NCI-H460 (cell line): Measurements from ENCODE around the gene TPX2. TPM values are rescaled to one million over a fixed set of nuclear protein-coding genes. Genes with fewer than 3 reads are reported as not detected.

Source experiments
- DNase-seq: peaks from one replicate; pipeline ENCODE4 v3.0.0-alpha.2; 2016; ENCODE audit warnings: low read depth; ENCODE audit errors: extremely low read depth
- total RNA-seq: library from RNA; depleted of rRNA; stranded (reverse); fragments of >200 nt; shearing (Covaris generic); gene quantifications from 2 replicates; pipeline ENCODE4 v1.2.3, GENCODE V29; 2014

The TPX2 gene
- total RNA-seq, 1 experiment from 2014 or later = 105 TPM

DNA sequence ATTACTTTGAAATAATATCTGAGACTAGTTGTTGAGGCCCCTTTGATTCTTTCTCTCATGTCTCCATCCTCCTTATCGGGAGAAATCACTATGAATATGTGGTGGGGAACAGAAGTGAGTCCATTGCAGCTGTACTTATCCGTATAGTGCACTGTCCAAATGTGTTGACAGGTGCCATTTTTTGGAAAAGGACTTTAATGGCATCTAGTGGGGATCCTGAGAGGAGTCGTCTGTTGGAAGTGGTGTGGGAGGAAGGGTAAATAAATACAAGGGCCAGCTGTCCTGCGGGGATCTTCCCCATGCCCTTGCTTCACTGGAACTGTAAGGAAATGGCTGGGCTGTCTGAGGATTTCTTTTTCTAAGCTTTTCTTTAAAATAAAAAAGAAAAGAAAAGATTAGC, 19.4 kb downstream of the TPX2 start:
- DNase-seq = no peak

- no peak for DNase-seq
Observed at GRCh38 chr20:31758991-31759390, 19.9 kb downstream of the TPX2 start.

DNA sequence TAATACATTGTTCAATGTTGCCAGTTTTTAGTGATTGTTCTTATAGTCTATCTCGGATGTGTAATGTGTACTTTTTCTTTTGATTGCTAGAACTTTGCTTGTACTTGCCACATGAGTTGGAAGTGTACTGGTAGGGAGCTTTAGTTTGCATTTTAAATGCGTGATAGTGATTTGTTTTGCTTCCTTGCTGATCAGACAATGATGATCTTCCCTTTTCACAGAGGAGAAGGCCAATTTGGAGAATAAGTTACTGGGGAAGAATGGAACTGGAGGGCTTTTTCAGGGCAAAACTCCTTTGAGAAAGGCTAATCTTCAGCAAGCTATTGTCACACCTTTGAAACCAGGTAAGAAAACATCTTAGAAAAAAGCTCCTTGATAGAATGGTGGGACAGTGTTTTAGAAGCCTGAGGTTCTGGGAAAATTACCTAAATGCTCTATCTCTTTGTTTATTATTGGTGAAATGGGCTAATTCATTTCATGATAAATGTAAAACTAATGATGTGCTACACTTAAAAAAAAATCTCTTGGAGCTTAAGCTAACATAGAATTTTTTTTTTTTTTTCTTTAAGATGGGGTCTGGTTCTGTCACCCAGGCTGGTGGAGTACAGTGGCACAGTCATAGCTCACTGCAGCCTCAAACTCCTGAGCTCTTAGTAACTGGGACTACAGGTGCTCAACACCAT, 20.9 kb downstream of the TPX2 start:
- no peak for DNase-seq

DNA sequence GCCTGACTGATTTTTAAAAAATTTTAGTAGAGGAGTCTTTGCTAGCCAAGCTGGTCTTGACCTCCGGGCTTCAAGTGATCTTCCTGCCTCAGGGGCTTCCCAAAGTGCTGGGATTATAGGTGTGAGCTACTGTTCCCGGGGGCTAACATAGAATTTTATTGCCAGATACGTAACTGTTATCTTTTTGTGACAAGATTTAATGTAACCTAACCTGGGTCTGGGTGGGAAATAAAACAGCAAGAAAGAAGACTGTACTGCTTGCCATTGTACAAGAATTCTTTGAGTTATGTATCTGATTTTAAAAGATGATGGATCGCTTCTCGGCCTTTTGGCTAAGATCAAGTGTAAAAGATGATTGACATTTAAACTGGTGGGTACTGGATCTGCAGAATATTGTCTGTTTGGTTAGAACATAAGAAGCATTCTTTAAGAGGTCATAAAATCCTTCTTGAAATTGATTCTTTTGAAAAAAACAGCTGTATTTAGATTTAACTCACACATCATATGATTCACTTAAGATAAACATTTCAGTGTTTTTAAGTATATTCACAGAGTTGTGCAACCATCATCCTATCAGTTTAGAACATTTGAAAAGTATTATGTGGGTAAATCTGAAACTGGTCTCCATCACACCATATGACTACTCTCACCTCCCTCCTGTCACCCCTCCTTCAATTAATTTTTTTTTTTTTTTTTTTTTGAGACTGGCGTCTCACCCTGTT, 21.6 kb downstream of the TPX2 start:
- DNase-seq = no peak

DNA sequence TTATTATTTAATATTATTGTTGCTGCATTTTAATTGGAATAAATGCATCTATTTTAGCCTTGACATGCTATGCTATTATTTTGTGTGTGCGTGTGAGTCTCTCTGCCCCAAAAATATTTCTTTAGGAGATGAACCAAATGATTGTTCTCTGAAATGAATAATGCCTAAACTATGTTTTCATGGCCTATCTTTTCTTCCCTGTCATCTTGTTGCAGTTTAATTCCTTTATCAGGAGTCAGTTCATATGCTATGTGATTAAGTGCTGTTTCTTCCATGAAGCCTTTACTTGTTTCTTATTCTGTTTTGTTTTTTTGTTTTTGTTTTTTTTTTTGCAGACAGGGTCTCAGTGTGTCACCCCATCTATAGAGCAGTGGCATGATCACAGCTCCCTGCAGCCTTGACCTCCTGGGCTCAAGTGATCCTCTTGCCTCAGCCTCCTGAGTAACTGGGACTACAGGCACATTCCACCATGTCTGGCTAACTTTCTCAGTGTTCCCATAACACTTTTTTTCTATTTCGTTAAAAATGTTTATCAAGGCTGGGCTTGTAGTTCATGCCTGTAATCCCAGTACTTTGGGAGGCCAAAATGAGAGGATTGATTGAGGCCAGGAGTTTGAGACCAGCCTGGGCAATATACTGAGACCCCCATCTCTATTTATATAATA, 25.7 kb downstream of the TPX2 start:
- DNase-seq = no peak

DNA sequence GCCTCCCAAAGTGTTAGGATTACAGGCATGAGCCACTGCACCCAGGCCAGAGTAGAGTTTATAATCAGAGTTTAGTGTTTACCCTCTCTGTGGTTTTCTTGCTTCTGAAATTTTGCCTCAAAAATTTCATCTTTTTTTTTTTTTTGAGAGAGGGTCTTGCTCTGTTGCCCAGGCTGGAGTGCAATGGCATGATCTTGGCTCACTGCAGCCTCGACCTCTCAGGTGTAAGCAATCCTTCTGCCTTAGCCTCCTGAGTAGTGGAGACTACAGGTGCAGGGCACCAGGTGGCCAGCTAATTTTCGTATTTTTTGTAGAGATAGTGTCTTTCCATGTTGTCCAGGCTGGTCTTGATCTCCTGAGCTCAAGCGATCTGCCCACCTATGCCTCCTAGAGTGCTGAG, 28.7 kb downstream of the TPX2 start:
- no peak for DNase-seq

- no peak for DNase-seq
Observed at GRCh38 chr20:31769681-31770080, 30.6 kb downstream of the TPX2 start.

DNA sequence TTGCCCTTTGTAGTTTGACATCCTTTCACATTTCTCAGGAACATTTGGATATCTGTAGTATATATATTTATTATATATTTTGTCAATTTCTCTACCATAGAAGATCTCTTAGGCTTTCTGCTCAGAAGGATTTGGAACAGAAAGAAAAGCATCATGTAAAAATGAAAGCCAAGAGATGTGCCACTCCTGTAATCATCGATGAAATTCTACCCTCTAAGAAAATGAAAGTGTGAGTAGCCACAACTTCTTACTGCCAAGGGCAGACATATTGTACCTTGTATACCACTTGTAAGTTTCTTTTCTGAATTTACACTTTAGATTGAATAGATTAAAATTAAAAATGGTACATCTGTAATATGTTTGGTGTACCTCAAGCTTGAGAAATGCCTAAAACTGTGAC, 31.2 kb downstream of the TPX2 start:
- DNase-seq = no peak

DNA sequence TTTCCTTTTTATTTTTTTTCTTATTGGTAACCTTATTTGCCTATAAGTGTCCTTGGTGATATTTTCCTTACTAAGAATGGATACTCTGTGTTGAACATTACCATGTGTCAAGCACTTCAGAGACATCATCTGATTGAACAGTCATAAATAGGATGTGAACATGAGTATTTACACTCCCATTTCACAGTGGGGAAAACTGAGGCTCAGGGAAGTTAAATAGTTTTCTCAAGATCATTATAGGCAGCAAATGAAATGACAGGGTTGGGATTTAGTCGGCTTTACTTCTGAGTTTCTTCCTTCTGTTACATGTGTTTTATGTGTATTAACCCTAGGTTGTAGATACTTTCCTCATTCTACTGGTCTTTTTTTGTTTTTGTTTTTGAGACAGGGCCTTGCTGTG, 35.3 kb downstream of the TPX2 start:
- no peak for DNase-seq

DNA sequence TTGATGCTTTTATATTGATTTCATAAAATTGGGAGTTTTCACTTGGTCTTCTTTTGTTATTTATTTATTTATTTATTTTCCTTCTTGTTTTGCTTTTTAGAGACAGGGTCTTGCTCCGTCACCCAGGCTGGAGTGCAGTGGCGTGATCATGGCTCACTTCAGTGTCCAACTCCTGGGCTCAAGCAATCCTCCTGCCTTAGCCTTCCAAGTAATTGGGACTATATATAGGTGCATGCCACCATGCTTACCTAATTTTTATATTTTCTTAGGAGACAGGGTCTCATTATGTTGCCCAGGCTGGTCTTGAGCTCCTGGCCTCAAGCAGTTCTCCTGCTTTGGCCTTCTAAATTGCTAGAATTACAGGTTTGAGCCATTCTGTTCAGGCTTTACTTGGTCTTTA, 41.7 kb downstream of the TPX2 start:
- no peak for DNase-seq

DNA sequence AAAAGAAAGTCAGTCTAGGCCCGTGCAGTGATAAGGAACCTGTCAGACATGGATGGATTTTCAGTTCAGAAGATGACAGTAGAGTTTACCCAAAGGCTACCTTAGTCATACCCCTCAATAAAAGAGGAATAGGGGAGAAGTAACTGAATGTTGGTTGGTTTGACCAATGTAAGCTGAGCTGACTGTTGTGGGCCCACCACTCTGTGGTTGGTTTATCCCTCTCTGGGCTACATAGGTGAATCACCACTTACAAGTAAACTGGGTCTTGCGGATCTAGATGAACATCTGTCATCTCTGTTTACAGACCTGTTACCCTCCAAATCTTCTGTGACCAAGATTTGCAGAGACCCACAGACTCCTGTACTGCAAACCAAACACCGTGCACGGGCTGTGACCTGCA, 42.9 kb downstream of the TPX2 start:
- DNase-seq = no peak

GRCh38 chr20:31784354-31785044, 45.4 kb downstream of the TPX2 start:
- no peak for DNase-seq

GRCh38 chr20:31785089-31785488, 46.0 kb downstream of the TPX2 start:
- no peak for DNase-seq

DNA sequence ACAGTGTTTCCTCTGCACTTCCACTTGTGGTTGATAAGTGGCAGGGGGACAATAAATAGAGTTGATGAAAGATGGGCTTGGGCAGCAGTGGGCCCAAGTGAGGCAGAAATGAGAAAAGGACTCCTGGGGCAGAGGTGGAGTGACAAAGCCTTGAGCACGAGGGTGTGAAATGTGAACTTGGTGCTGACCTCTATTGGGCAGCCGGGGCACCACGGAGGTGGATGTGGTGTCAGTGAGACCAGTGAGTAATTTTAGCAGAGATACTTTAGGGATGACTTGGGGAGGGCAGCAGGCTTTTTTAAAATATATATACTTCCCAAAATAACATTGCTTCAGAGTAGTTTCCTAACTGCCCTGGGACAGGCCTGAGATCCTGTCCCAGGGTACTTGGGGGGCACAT, 49.5 kb downstream of the TPX2 start:
- DNase-seq = no peak

GRCh38 chr20:31790401-31790800, 51.3 kb downstream of the TPX2 start:
- no peak for DNase-seq

GRCh38 chr20:31797364-31797763, 58.3 kb downstream of the TPX2 start:
- no peak for DNase-seq

GRCh38 chr20:31801508-31801907, 62.4 kb downstream of the TPX2 start:
- DNase-seq = no peak

DNA sequence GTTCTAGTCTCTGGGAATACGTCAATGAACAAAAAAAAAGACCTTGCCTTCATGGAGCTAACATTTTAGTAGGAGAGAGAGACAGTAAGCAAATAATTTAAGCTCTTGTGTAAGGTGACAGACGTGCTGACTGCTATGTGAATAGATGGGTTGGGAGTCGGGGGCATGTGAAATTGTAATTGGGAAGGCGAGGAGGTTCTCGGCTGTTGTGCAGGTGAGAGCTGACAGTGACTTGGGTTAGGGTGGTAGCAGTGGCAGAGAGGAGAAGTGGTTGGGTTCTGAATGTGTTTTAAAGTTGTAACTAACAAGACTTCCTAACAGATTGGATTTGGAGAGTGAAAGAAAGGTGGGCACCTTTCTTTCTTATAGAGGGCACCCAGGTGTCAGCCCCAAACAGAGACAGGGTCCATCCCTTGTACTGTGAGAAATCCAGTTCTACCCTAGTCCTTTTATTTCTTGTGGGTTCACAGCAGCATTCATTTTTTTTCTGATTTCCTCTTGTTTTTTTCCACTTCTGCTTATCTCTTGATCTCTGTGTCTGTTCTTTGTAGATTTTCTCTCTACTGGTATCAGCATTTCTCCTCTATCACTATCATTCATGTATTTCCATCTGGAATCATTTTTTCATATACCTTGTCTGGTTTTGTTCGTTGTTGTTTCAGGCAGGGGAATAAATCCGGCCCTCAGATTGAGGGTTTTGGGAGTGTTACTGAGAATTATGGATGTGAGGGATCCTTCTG, 64.6 kb downstream of the TPX2 start:
- DNase-seq = no peak

- DNase-seq = no peak
Observed at GRCh38 chr20:31806564-31807355, 67.7 kb downstream of the TPX2 start.

DNA sequence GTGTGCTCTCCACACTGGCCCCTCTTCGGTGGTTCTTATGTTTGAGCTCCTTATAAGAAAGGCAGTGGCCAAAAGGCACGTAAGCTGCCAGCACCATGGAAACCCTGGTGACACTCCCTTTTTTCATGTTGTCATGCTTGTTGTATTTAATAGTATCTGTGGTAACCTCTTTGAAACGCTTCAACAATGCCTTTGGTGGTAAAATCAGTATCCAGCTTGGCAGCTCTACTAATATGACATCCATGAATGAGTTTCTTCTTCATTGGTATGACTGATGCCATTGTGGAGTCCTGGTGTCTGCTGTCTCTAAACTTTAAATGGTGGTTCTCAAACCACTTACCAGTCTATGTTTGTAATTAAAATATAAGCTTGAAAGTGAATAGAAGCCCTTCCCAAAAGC, 69.4 kb downstream of the TPX2 start:
- no peak for DNase-seq
